ENCODE results near the gene RNASEL. TPM values are rescaled to one million over a fixed set of nuclear protein-coding genes. Genes with fewer than 3 reads are reported as not detected.

The RNASEL gene
- total and polyA plus RNA-seq, 9 of the 15 experiments (the other 6 are each of a cell fraction or from before 2014, with no cell fraction given) = 4.3 to 11.1 (median 7.2) TPM

- TF ChIP-seq, protein P1, sequence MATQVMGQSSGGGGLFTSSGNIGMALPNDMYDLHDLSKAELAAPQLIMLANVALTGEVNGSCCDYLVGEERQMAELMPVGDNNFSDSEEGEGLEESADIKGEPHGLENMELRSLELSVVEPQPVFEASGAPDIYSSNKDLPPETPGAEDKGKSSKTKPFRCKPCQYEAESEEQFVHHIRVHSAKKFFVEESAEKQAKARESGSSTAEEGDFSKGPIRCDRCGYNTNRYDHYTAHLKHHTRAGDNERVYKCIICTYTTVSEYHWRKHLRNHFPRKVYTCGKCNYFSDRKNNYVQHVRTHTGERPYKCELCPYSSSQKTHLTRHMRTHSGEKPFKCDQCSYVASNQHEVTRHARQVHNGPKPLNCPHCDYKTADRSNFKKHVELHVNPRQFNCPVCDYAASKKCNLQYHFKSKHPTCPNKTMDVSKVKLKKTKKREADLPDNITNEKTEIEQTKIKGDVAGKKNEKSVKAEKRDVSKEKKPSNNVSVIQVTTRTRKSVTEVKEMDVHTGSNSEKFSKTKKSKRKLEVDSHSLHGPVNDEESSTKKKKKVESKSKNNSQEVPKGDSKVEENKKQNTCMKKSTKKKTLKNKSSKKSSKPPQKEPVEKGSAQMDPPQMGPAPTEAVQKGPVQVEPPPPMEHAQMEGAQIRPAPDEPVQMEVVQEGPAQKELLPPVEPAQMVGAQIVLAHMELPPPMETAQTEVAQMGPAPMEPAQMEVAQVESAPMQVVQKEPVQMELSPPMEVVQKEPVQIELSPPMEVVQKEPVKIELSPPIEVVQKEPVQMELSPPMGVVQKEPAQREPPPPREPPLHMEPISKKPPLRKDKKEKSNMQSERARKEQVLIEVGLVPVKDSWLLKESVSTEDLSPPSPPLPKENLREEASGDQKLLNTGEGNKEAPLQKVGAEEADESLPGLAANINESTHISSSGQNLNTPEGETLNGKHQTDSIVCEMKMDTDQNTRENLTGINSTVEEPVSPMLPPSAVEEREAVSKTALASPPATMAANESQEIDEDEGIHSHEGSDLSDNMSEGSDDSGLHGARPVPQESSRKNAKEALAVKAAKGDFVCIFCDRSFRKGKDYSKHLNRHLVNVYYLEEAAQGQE (IDR thresholded peaks at IDR 0.05; ENCODE audit: borderline replicate concordance) = no peak
- TF ChIP-seq, protein P1 (CRISPR knock-in tag; IDR thresholded peaks at IDR 0.05; ENCODE audit: low read depth) = 0 out of 2 replicates have a peak, but pooled peaks have one; percentile 36
- TF ChIP-seq POLR2AphosphoS2 (IDR thresholded peaks at IDR 0.05; ENCODE audit: low read length) (no peak), GABPB1 (CRISPR knock-in tag; IDR thresholded peaks at IDR 0.05) (no peak), ZNF551 (CRISPR knock-in tag; IDR thresholded peaks at IDR 0.05) (no peak), PHF8 (IDR thresholded peaks at IDR 0.05; ENCODE audit: borderline replicate concordance, low read length) (no peak), PHB (CRISPR knock-in tag; IDR thresholded peaks at IDR 0.05) (0 out of 2 replicates have a peak, but pooled peaks have one; percentile 42), EZH2 (IDR thresholded peaks at IDR 0.05; ENCODE audit: borderline replicate concordance, low read depth, low read length) (no peak), ZNF263 (CRISPR knock-in tag; IDR thresholded peaks at IDR 0.05; ENCODE audit: borderline replicate concordance) (no peak), ZNF444 (CRISPR knock-in tag; IDR thresholded peaks at IDR 0.05) (0 out of 2 replicates have a peak, but pooled peaks have one; percentile 42), ZNF740 (CRISPR knock-in tag; IDR thresholded peaks at IDR 0.05) (no peak), ZNF740 (tag; IDR thresholded peaks at IDR 0.05) (no peak), MXI1 (IDR thresholded peaks at IDR 0.05; ENCODE audit: low read depth, low read length) (no peak), CTBP1 (IDR thresholded peaks at IDR 0.05; ENCODE audit: borderline replicate concordance) (peak; percentile 35; the same call in 1 of the 2 replicates), ZKSCAN8 (CRISPR knock-in tag; IDR thresholded peaks at IDR 0.05) (0 out of 2 replicates have a peak, but pooled peaks have one; percentile 4), CEBPG (CRISPR knock-in tag; IDR thresholded peaks at IDR 0.05) (peak; percentile 87), CEBPG (tag; conservative IDR thresholded peaks at IDR 0.05 in 1 of 2, IDR thresholded peaks at IDR 0.05 in 1 of 2) (peak; percentile 94 to 96), EP300 (IDR thresholded peaks at IDR 0.05; ENCODE audit: low read length) (peak; percentile 36; the same call in 1 of the 2 replicates)
These were observed 27.3 kb upstream of the RNASEL start (continued) for GRCh38 chr1:182616130-182617013.

All from K562 (cell line).